Activated CD4-positive, alpha-beta T cell treated with anti-CD3 and anti-CD28 coated beads, Interleukin-10, Interleukin-2, amounts not matched to agents 100 ng/mL and 50 ng/mL, durations not matched to agents 16 hours and 8 hours (primary cell): ENCODE data around the gene RNF8.

Experiments
- DNase-seq: peaks from one replicate; pipeline ENCODE4 v3.0.0-alpha.2; 2020

The RNF8 gene

GRCh38 chr6:37362101-37362828 is 8.5 kb downstream of the RNF8 start:
- no peak for DNase-seq

- no peak for DNase-seq
These were observed 12.0 kb downstream of the RNF8 start for GRCh38 chr6:37365791-37366190.

DNA sequence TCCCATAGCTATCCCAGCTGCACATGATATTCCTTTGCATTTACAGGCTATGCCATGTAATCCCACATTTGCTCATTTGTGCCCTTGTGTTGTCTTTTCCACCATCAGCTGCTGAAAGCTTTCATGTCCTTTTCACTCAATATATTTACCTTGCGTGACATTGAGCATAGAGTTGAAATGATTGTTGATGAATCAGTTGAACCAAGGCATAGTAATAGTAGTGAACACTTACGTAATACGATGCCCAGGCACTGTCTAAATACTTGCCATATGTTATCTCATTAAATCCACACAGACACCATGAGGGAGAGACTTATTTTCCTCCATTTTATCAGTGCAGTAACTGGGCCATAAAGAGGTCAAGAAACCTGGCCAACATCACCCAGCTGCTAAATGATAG is 13.1 kb downstream of the RNF8 start:
- DNase-seq, result no peak

DNA sequence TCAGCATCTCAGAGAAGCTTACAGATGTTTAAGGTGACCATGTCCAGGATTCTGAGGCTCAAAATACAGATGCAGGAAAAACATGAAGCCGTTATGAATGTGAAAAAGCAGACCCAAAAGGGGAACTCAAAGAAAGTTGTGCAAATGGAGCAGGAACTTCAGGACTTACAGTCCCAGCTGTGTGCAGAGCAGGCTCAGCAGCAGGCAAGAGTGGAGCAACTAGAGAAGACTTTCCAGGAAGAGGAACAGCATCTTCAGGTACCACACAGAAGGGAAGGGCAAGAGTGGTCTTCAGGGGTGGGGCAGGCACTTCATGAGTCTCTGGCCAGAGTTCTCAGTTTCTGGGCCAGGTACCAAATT is 15.2 kb downstream of the RNF8 start:
- DNase-seq, result no peak

DNA sequence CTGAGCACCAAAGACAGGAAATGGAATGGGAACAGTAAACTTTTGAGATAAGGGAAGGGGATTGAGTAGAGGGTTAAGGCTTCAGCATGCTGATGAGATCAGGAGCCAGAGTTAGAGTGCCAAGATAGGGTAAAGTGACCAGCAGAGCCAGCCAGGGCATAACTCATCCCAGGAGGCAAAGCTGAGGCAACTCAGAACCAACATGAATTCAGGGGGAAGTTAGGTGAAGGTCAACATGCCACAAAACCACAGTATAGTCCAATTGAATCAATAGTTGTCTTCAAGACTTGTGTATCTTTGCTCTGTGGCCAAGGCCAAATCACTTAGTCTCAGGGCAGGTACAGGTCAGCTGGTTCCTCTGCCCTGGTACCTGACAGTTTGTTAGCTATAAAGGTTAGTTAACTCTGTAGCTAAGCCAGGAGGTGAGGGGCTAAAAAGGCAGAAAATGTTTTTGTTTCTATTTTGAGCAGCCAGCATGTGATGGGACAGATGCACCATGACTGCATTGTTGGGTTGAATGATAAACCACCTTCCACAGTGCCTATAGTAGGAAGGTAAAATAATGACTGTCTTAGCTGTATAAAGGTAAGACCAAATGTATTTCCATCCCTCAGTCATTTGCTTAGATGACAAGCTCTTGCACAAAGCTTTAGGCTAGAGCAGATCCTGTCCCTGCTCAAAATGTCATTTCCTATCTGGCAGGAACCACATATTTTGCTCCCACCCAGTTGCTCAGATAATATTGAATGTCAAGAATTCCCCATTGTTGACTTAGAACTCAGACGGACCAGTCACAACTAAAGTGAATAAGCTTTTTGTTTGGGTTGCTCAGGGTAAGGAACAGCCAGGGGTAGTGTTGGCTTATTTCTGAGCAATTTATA is 15.8 kb downstream of the RNF8 start:
- DNase-seq, result no peak

- DNase-seq, result no peak
These were observed 17.6 kb downstream of the RNF8 start for GRCh38 chr6:37371154-37372083.

GRCh38 chr6:37372116-37372515 is 18.3 kb downstream of the RNF8 start:
- DNase-seq, result no peak

GRCh38 chr6:37373822-37374471 is 20.2 kb downstream of the RNF8 start:
- no peak for DNase-seq

DNA sequence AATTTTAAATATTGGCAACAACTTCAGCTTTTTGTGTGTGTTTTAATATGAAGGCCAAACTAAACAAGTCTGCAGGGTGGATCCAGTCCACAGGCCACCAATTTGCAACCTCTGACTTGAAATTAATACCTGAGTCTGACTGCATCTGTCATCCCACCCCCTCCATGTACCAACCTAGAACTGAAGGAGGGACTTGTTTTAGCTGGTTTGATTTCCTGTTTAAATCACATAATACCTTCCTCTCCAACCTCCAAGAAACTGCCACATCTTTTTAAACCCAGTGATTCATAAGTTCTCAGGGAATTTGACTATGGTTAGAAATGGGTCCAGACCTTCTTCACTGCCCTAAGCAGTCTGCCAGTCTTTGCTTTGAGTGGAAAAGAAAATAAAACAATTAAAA is 21.6 kb downstream of the RNF8 start:
- no peak for DNase-seq

- DNase-seq, result no peak
These were observed 22.4 kb downstream of the RNF8 start for GRCh38 chr6:37376078-37376743.

DNA sequence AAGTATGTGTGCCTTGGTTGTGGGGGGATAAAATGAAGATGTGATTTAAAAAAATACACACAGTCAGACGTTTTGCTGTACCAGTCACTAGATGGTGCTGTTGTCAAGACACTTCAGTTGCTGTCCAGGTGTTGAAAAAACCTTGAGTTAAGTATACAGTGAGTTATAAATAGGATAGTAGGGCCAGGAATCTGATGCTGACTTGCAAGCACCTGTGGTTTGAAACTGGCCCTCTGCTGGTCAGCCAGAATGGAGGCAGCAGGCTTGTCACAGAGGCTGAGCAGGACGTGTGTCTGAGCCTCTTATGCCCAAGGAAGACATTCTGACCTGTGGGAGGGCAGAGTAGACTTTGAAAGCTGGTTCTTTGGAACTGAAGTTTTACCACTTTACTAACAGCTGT is 27.8 kb downstream of the RNF8 start:
- peak; percentile 54 for DNase-seq

DNA sequence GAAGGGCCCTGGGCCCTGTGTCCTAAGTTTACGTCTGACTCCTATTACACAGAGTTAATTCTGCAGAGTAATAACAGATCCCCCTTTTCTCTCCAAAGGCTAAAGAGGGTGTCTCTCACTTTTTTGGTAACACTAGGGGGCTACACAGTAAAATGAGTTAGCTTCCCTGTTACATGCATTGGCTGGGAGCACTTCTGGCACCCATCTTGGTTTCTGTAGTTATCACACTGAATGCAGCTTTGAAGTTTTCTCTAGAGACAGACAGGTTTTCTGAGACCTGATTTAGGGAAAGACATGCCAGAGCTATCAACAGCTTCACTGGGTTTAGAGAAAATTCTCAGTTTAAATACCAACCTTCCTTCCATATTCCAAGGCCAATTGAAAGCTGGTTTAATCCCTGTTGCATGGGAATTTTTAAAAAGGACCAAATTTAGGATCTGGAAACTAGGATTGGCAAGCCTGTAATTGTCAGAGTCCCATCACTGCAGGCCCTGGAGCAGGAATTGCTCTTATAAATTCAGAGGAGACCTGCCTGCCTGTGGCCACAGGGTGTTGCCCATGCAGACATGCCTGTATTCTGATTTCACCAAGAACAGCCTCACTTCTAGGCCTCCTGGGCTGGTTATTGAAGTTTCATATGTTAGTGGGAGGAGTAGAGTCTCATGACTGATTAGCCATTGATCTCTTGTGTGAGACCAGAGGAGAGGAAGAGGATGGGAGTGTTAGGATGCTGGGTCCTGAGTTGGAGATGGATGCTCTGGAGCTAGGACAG is 29.4 kb downstream of the RNF8 start:
- DNase-seq, result no peak

GRCh38 chr6:37388578-37388977 is 34.8 kb downstream of the RNF8 start:
- DNase-seq, result no peak

- DNase-seq, result no peak
These were observed 36.1 kb downstream of the RNF8 start for GRCh38 chr6:37389857-37390256.

DNA sequence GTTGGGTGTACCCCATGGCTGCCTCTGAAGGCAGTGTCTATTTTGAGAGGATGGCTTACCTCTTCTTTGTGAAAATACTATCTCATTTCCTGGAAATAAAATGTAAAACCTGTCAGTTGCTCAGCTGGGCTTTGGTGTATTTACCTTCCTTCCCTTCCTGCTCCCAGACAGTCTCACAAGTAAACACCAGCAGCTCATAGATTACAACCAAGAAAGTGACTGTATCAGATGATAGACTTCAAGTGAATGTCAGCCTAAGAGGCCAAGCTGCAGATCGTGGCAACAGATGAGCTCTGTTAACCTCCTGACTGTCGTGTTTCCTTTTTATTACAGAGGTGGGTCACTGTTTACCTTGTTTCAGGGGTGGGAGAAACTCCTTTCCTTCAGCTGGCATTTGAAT is 37.3 kb downstream of the RNF8 start:
- DNase-seq, result no peak

GRCh38 chr6:37392821-37393220 is 39.0 kb downstream of the RNF8 start:
- no peak for DNase-seq

GRCh38 chr6:37393381-37393929 is 39.7 kb downstream of the RNF8 start:
- no peak for DNase-seq

GRCh38 chr6:37396571-37397180 is 42.9 kb downstream of the RNF8 start:
- no peak for DNase-seq

GRCh38 chr6:37399131-37399530 is 45.3 kb downstream of the RNF8 start:
- DNase-seq, result no peak

- no peak for DNase-seq
These were observed 46.2 kb downstream of the RNF8 start for GRCh38 chr6:37399795-37400490.
